Activated CD4-positive, CD25-positive, alpha-beta regulatory T cell (primary cell): Measurements from ENCODE around the gene ZDHHC11B.

Experiments
- DNase-seq, 4 experiments: peaks; one replicate each; lab custom pipeline; 2025; lab: John Stamatoyannopoulos, UW

The ZDHHC11B gene

DNA sequence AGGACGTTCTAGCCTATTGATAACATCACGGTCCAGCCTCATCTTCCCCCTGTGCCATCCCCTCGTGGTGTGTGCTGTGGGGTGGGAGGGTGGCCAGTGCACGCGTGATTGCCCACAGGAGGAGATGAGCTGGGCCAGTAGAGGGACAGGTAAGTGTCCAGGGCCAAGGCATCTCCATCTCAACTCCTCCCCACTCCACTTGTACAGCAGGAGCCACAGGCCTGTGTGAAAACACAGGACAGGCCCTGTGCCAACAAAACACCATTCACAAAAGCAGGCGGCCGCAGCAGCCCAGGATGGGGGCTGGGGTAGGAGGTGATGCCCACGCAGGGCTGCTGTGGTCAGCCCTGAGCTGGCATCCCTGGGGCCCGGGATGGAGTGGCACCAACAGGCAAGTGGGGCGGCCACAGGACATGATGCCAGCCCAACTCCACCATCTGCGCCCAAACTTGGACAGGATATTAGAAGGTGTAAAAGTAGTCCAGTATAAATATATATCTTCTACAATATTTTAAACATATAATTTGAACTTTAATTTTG, 124.0 kb downstream of the ZDHHC11B start:
- no peak for DNase-seq
